ENCODE results near the gene DYNC1H1. TPM values are rescaled to one million over a fixed set of nuclear protein-coding genes. Genes with fewer than 3 reads are reported as not detected.
A peak's percentile ranks its signal among the peaks of the same experiment; 100 is the strongest.

The DYNC1H1 gene
- total and polyA plus RNA-seq, 2 donors (not counting 1 experiment from before 2014, with no cell fraction given), result 73.2 to 257 TPM

- Mint-ChIP-seq H3K9me3 (ENCODE audit: insufficient read depth) (no peaks in the 10 kb centered on the region), H3K27me3 (no peaks in the 10 kb centered on the region), H3K4me3 (no peak overlapping the region), H3K27ac (no peak overlapping the region), H3K4me1 (peaks cover 32% of the 10 kb centered on the region)
- POLR2A ChIA-PET, result no interaction called here
- Histone ChIP-seq H3K4me1 (ENCODE audit: control insufficient read depth in 2 of 2, insufficient read depth in 2 of 2, low read length in 2 of 2) (peaks cover 9 to 17% of the 10 kb centered on the region in 2 donors), H3K36me3 (replicated peaks in 1 of 2; ENCODE audit: control extremely low read depth in 1 of 2, control insufficient read depth in 1 of 2, extremely low read depth in 1 of 2, insufficient read depth in 2 of 2, low read length in 1 of 2) (no peaks in the 10 kb centered on the region), H3K9me3 (ENCODE audit: control extremely low read depth in 1 of 3, control insufficient read depth in 2 of 3, insufficient read depth in 1 of 3, low read length in 2 of 3) (no peaks in the 10 kb centered on the region), H3K4me3 (ENCODE audit: control extremely low read depth in 1 of 5, extremely low read depth in 1 of 5, insufficient read depth in 1 of 5, low read depth in 2 of 5, low read length in 4 of 5) (no peak overlapping the region), H4K20me1 (ENCODE audit: control insufficient read depth, insufficient read depth, low read length, poor library complexity, severe bottlenecking) (peaks cover 8% of the 10 kb centered on the region), H3K9ac (ENCODE audit: low read length) (no peak overlapping the region), H3K27me3 (replicated peaks in 1 of 4; ENCODE audit: control extremely low read depth in 1 of 4, control insufficient read depth in 3 of 4, insufficient read depth in 4 of 4, low read length in 3 of 4) (no peaks in the 10 kb centered on the region), H2AFZ (ENCODE audit: insufficient read depth, low read depth, low read length, poor library complexity, severe bottlenecking) (no peak overlapping the region), H3K27ac (ENCODE audit: low read length in 2 of 2) (no peak overlapping the region), H3K4me2 (replicated peaks; ENCODE audit: low read depth, low read length, poor library complexity, severe bottlenecking) (no peak overlapping the region), H3K79me2 (ENCODE audit: control insufficient read depth, insufficient read depth, low read length) (peaks cover 36% of the 10 kb centered on the region)
- DNase-seq, result no peak
- 100% methylated on average over 1 of the region's 5 CpGs for WGBS (ENCODE audit: insufficient coverage)
- no peak for ATAC-seq (ENCODE audit: low read depth)
- TF ChIP-seq EZH2 (IDR thresholded peaks at IDR 0.05; ENCODE audit: borderline replicate concordance, insufficient read depth, low read depth, low read length, poor library complexity, severe bottlenecking), result no peak
- TF ChIP-seq CTCF (IDR thresholded peaks at IDR 0.05), result no peak
- intact Hi-C loops (cut with micrococcal nuclease), result loop anchor here (5.0 kb wide), 3 partner anchors 121 to 1094 kb away; partner anchors contain the start of gene CDC42BPB
- CTCF ChIA-PET, result interaction anchor here (0.7 to 3.5 kb wide), 6 partner anchors 135 to 1924 kb away, joined by 3 to 21 read pairs (median 3); no protein-coding TSS in a partner anchor
These were observed 1.3 kb upstream of the DYNC1H1 start for GRCh38 chr14:101963052-101963451.

GRCh38 chr14:101963656-101964296 lies 597 bp upstream of the DYNC1H1 start:
- Histone ChIP-seq H4K20me1 (ENCODE audit: control insufficient read depth, insufficient read depth, low read length, poor library complexity, severe bottlenecking) (peaks cover 14% of the 10 kb centered on the region), H3K4me2 (replicated peaks; ENCODE audit: low read depth, low read length, poor library complexity, severe bottlenecking) (peak overlapping the region; percentile 88), H3K27me3 (replicated peaks in 1 of 4; ENCODE audit: control extremely low read depth in 1 of 4, control insufficient read depth in 3 of 4, insufficient read depth in 4 of 4, low read length in 3 of 4) (no peaks in the 10 kb centered on the region), H3K4me1 (ENCODE audit: control insufficient read depth in 2 of 2, insufficient read depth in 2 of 2, low read length in 2 of 2) (peaks cover 9 to 17% of the 10 kb centered on the region in 2 donors), H3K79me2 (ENCODE audit: control insufficient read depth, insufficient read depth, low read length) (peaks cover 43% of the 10 kb centered on the region), H3K9me3 (ENCODE audit: control extremely low read depth in 1 of 3, control insufficient read depth in 2 of 3, insufficient read depth in 1 of 3, low read length in 2 of 3) (no peaks in the 10 kb centered on the region), H3K36me3 (replicated peaks in 1 of 2; ENCODE audit: control extremely low read depth in 1 of 2, control insufficient read depth in 1 of 2, extremely low read depth in 1 of 2, insufficient read depth in 2 of 2, low read length in 1 of 2) (peaks cover 0 to 2% of the 10 kb centered on the region in 2 experiments), H3K9ac (ENCODE audit: low read length) (no peak overlapping the region), H3K27ac (ENCODE audit: low read length in 2 of 2) (peak overlapping the region in 1 of 2 donors; percentile 33), H3K4me3 (ENCODE audit: control extremely low read depth in 1 of 5, extremely low read depth in 1 of 5, insufficient read depth in 1 of 5, low read depth in 2 of 5, low read length in 4 of 5) (no peak overlapping the region), H2AFZ (ENCODE audit: insufficient read depth, low read depth, low read length, poor library complexity, severe bottlenecking) (peak overlapping the region; percentile 81)
- ATAC-seq (ENCODE audit: low read depth) (no peak), DNase-seq (no peak)
- intact Hi-C loops (cut with micrococcal nuclease), result loop anchor here (1.0 to 5.0 kb wide), 11 partner anchors 15 to 1094 kb away; partner anchors contain the start of genes CDC42BPB and WDR20
- H3K27ac Mint-ChIP-seq, result peak overlapping the region; percentile 85
- WGBS (ENCODE audit: insufficient coverage), result 76% methylated on average over 15 of the region's 20 CpGs
- no peaks in the 10 kb centered on the region for H3K9me3 Mint-ChIP-seq (ENCODE audit: insufficient read depth)
- H3K4me1 Mint-ChIP-seq, result peaks cover 37% of the 10 kb centered on the region
- ChIA-PET POLR2A (no interaction called here), CTCF (interaction anchor here (0.9 to 3.5 kb wide), 3 partner anchors 134 to 350 kb away, joined by 3 to 21 read pairs (median 7); no protein-coding TSS in a partner anchor)
- TF ChIP-seq CTCF (IDR thresholded peaks at IDR 0.05), result no peak
- H3K27me3 Mint-ChIP-seq, result no peaks in the 10 kb centered on the region
- H3K4me3 Mint-ChIP-seq, result peak overlapping the region; percentile 63
